K562 (cell line): ENCODE results near the gene GRHPR. TPM values are rescaled to one million over a fixed set of nuclear protein-coding genes. Genes with fewer than 3 reads are reported as not detected.

Experiments
- CBFB ChIP-seq: sonication (generic); formaldehyde crosslinking; IDR thresholded peaks from 2 replicates; pipeline ENCODE4 v1.4.0; 2020; ENCODE audit warnings: mild to moderate bottlenecking, missing genetic modification reagents
- CCNT2 ChIP-seq: IDR thresholded peaks from 2 replicates; pipeline ENCODE4 v1.6.1; 2011; ENCODE audit warnings: borderline replicate concordance, low read depth, mild to moderate bottlenecking, moderate library complexity, mixed read lengths, low read length; ENCODE audit not compliant: insufficient read length; ENCODE audit errors: extremely low read depth
- FOXA3 ChIP-seq, 2 experiments: fragments of 450-650 bp in 1 of 2; sonication (generic) in 1 of 2; formaldehyde crosslinking; IDR thresholded peaks in 1 of 2; conservative IDR thresholded peaks in 1 of 2; 2 replicates each; pipeline versions ENCODE4 v1.4.0 to v1.8.0; 2020 to 2022; ENCODE audit warnings: mild to moderate bottlenecking in 2 of 2, missing genetic modification reagents in 1 of 2
- GTF2F1 ChIP-seq: IDR thresholded peaks from 2 replicates; pipeline ENCODE4 v1.6.1; 2011; ENCODE audit warnings: low read depth, low read length, improper control_type of control experiment
- KLF6 ChIP-seq: fragments of 250-450 bp; sonication (Bioruptor Pico); IDR thresholded peaks from 2 replicates; pipeline ENCODE4 v1.4.0; 2020; ENCODE audit warnings: mild to moderate bottlenecking, moderate library complexity, borderline replicate concordance
- MCM7 ChIP-seq, 2 experiments: fragments of 450-650 bp; IDR thresholded peaks; 2 replicates each; pipeline ENCODE4 v1.6.1; 2016 to 2018
- RAD51 ChIP-seq: fragments of 450-650 bp; IDR thresholded peaks from 2 replicates; pipeline ENCODE4 v1.7.1; 2016; ENCODE audit warnings: low read depth, mild to moderate bottlenecking, borderline replicate concordance
- TAL1 ChIP-seq: fragments of 450-650 bp; IDR thresholded peaks from 2 replicates; pipeline ENCODE4 v1.6.1; 2016; ENCODE audit warnings: mild to moderate bottlenecking
- USF1 ChIP-seq: sonication (generic); formaldehyde crosslinking; IDR thresholded peaks from 2 replicates; pipeline ENCODE4 v1.9.0; 2022; ENCODE audit warnings: mild to moderate bottlenecking, missing genetic modification reagents
- XRCC4 ChIP-seq: IDR thresholded peaks from one replicate; pipeline ENCODE4 v1.6.1; 2011; ENCODE audit not compliant: insufficient read depth, insufficient read length; ENCODE audit errors: extremely low read depth
- YY1 ChIP-seq, 3 experiments: IDR thresholded peaks; 2 replicates each; pipeline ENCODE4 v1.6.1; 2011; ENCODE audit warnings: low read length in 2 of 3, mild to moderate bottlenecking in 2 of 3, moderate library complexity in 2 of 3, borderline replicate concordance in 1 of 3, control low read depth in 1 of 3, low read depth in 1 of 3; ENCODE audit not compliant: insufficient read depth in 3 of 3, insufficient replicate concordance in 2 of 3, control insufficient read depth in 1 of 3, insufficient read length in 1 of 3; ENCODE audit errors: extremely low read depth in 1 of 3
- ZBTB26 ChIP-seq: fragments of 450-650 bp; formaldehyde crosslinking; IDR thresholded peaks from 2 replicates; pipeline ENCODE4 v1.4.0; 2022; ENCODE audit warnings: missing genetic modification characterization
- ZFP1 ChIP-seq: fragments of 450-650 bp; formaldehyde crosslinking; IDR thresholded peaks from 2 replicates; pipeline ENCODE4 v1.4.0; 2020; ENCODE audit warnings: mild to moderate bottlenecking, mixed read lengths
- ZKSCAN3 ChIP-seq: fragments of 250-450 bp; sonication (Bioruptor Pico); IDR thresholded peaks from 2 replicates; pipeline ENCODE4 v1.4.0; 2020
- ZNF586 ChIP-seq: fragments of 450-650 bp; formaldehyde crosslinking; conservative IDR thresholded peaks from 2 replicates; pipeline ENCODE4 v1.4.0; 2020; ENCODE audit warnings: mild to moderate bottlenecking, moderate library complexity
- ZNF609 ChIP-seq: sonication (generic); formaldehyde crosslinking; IDR thresholded peaks from 2 replicates; pipeline ENCODE4 v1.8.1; 2023; ENCODE audit warnings: missing genetic modification reagents, mild to moderate bottlenecking, borderline replicate concordance
- polyA plus RNA-seq, 8 experiments: library from polyadenylated mRNA; depleted of rRNA in 4 of 8; stranded (reverse) in 5 of 8; unstranded in 3 of 8; fragments of >200 nt; fragmentation: Nextera tagmentation in 2 of 8; fragmentation: Illumina TruSeq in 1 of 8; extraction: Ambion mirVana in 2 of 8; extraction: Trizol in 1 of 8; gene quantifications; 2 replicates each; pipeline versions ENCODE4 v1.2.1 to v1.2.3, GENCODE V29; 2011 to 2014; ENCODE audit warnings: inconsistent platforms in 1 of 8, missing spikeins in 1 of 8
- total RNA-seq, 7 experiments: library from RNA; depleted of rRNA in 6 of 7; stranded (reverse); fragments of >200 nt in 6 of 7; fragmentation: Illumina TruSeq in 2 of 7; extraction: Trizol in 2 of 7; gene quantifications; 2 replicates each; pipeline versions ENCODE4 v1.2.1 to v1.2.3, GENCODE V29; 2011 to 2021; ENCODE audit warnings: low replicate concordance in 1 of 7
- TF ChIP-seq, protein P1 (sequence below): sonication (generic); formaldehyde crosslinking; IDR thresholded peaks from 2 replicates; pipeline ENCODE4 v1.8.1; 2023; ENCODE audit warnings: mild to moderate bottlenecking, missing genetic modification reagents

GRHPR gene
- total and polyA plus RNA-seq, 9 of the 15 experiments (the other 6 are each of a cell fraction or from before 2014, with no cell fraction given), result 38.9 to 144 (median 120) TPM

DNA sequence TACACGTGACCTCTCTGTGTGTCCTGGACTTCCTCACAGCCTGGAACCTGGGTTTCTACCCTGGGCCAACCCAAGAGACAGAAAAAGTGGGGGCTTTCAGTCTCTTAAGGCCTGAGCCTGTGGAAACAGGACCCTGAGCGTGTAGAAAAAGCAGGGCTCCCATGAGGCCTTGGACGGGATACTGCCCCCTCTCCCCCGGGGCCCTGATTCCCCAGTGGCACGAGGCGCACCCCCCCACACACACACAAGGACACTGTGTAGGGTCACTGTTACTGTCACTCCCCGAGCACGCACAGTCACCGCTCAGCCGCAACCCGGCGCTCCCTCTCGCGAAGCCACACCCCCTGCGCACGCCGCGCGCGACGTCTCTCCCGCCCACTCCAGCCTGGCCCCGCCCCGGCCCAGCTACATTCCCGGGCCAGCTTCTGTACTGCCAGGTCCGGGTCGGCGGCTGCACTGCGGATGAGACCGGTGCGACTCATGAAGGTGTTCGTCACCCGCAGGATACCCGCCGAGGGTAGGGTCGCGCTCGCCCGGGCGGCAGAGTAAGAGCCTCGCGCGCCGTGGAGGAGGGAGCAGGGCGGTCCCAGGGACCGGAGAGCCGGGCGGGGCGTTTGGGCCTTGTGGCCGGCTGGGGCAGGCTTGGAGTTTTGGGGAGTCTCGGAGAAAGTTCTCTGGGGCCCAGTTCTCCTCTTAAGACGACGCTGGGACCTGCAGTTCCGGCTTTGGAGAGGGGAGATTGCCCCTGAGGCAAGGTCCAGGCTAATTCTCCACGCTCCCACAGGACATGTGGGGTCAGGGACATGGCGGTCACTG lies at the start of gene GRHPR (continued):
- TF ChIP-seq YY1 (IDR thresholded peaks at IDR 0.05; ENCODE audit: borderline replicate concordance in 1 of 3, control insufficient read depth in 1 of 3, extremely low read depth in 1 of 3, insufficient read depth in 3 of 3, insufficient read length in 1 of 3, insufficient replicate concordance in 2 of 3, low read depth in 1 of 3, low read length in 2 of 3), result peak in 2 of 3 experiments; percentile 6 to 72
- TF ChIP-seq MCM7 (IDR thresholded peaks at IDR 0.05), result no peak
- TF ChIP-seq CBFB (CRISPR knock-in tag), result peak; percentile 74
- TF ChIP-seq KLF6, result 0 out of 2 replicates have a peak, but pooled peaks have one; percentile 42
- TF ChIP-seq USF1, result peak; percentile 92; the same call in 1 of the 2 replicates
- no peak for TF ChIP-seq ZNF586 (CRISPR knock-in tag)
- TF ChIP-seq CCNT2, result peak; percentile 76
- no peak for TF ChIP-seq ZFP1 (CRISPR knock-in tag)
- peak; percentile 86 for TF ChIP-seq RAD51
- TF ChIP-seq, protein P1, sequence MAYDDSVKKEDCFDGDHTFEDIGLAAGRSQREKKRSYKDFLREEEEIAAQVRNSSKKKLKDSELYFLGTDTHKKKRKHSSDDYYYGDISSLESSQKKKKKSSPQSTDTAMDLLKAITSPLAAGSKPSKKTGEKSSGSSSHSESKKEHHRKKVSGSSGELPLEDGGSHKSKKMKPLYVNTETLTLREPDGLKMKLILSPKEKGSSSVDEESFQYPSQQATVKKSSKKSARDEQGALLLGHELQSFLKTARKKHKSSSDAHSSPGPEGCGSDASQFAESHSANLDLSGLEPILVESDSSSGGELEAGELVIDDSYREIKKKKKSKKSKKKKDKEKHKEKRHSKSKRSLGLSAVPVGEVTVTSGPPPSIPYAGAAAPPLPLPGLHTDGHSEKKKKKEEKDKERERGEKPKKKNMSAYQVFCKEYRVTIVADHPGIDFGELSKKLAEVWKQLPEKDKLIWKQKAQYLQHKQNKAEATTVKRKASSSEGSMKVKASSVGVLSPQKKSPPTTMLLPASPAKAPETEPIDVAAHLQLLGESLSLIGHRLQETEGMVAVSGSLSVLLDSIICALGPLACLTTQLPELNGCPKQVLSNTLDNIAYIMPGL (CRISPR knock-in tag), result peak; percentile 88
- peak; percentile 55; the same call in 1 of the 2 replicates for TF ChIP-seq ZBTB26 (CRISPR knock-in tag)
- no peak for TF ChIP-seq XRCC4
- TF ChIP-seq ZKSCAN3, result no peak
- peak; percentile 47; the same call in 1 of the 2 replicates for TF ChIP-seq GTF2F1
- no peak for TF ChIP-seq TAL1
- peak in 1 of 2 experiments; percentile 47; a peak in 1 of 4 replicates for TF ChIP-seq FOXA3 (CRISPR knock-in tag; conservative IDR thresholded peaks at IDR 0.05 in 1 of 2, IDR thresholded peaks at IDR 0.05 in 1 of 2)
- TF ChIP-seq ZNF609 (CRISPR knock-in tag), result no peak
